ENCODE measurements around the gene MED4. TPM values are rescaled to one million over a fixed set of nuclear protein-coding genes. Genes with fewer than 3 reads are reported as not detected.
A peak's percentile ranks its signal among the peaks of the same experiment; 100 is the strongest.

Gene MED4
- total and polyA plus RNA-seq, 8 donors = 41.1 to 84.0 (median 76.5) TPM

DNA sequence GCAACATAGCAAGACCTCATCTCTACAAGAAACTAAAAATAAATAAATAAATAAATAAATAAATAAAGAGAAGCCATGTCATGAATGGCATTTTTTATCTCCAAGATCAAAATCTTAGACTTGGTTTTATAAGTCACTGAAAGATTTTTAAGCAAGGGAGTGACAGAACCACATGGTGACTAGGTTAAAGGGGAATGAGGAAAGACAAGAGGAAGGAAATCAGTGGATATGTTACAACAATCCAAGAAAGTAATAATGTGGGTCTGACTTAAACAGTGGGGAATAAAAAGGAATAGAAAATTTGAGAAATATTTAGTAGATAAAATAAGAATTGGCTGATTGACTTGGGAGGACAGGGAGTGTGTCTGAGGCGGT lies 18.8 kb upstream of the MED4 start:
- no peak for DNase-seq
- no peak overlapping the region for H3K27ac ChIP-seq
- H3K27me3 ChIP-seq = no peaks in the 10 kb centered on the region
- intact Hi-C loops (cut with DNase I) = no loop called here
- no peak overlapping the region for H3K4me3 ChIP-seq
- H3K36me3 ChIP-seq = no peaks in the 10 kb centered on the region
- TF ChIP-seq, protein P1, sequence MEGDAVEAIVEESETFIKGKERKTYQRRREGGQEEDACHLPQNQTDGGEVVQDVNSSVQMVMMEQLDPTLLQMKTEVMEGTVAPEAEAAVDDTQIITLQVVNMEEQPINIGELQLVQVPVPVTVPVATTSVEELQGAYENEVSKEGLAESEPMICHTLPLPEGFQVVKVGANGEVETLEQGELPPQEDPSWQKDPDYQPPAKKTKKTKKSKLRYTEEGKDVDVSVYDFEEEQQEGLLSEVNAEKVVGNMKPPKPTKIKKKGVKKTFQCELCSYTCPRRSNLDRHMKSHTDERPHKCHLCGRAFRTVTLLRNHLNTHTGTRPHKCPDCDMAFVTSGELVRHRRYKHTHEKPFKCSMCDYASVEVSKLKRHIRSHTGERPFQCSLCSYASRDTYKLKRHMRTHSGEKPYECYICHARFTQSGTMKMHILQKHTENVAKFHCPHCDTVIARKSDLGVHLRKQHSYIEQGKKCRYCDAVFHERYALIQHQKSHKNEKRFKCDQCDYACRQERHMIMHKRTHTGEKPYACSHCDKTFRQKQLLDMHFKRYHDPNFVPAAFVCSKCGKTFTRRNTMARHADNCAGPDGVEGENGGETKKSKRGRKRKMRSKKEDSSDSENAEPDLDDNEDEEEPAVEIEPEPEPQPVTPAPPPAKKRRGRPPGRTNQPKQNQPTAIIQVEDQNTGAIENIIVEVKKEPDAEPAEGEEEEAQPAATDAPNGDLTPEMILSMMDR (IDR thresholded peaks at IDR 0.05) = no peak
- H3K4me1 ChIP-seq = peaks cover 0 to 16% of the 10 kb centered on the region in 2 donors
- no peak for ATAC-seq
- H3K9me3 ChIP-seq = no peaks in the 10 kb centered on the region

DNA sequence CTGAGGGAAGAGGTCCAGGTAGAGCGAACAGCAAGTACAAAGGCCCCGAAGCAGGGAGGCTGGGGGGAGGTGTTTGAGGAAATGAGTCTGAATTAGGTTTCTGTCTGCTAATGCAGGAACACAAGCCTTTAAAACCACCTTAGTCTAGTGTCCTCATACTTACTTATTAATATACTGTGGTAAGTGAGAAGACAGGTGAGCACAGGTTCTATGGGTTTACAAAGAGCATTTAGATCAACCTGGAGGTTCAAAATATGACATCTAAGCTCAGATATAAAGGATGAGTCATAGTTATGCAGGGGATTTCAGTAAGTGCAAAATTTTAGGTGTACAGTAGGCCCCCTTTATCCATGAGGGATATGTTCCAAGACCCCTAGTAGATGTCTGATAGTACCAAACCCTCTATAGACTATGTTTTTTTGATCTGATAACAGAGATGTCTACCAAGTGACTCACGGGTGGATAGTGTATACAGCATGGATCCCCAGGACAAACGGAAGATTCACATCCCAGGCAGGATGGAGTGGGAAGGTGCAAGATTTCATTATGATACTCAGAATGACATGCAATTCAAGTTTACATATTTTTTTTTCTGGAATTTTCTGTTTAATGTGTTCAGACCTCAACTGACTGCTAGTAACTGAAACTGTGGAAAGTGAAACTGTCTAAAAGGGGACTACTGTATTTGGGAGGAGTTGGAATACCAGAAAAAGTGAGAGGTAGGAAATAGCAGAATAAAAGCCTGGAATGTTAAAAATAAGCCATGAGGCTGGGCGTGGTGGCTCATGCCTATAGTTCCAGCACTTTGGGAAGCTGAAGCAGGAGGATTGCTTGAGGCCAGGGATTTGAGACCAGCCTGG lies 18.2 kb upstream of the MED4 start:
- peaks cover 0 to 16% of the 10 kb centered on the region in 2 donors for H3K4me1 ChIP-seq
- H3K9me3 ChIP-seq = no peaks in the 10 kb centered on the region
- ATAC-seq (no peak), DNase-seq (no peak)
- TF ChIP-seq, protein P1 (IDR thresholded peaks at IDR 0.05) = no peak
- no peak overlapping the region for H3K4me3 ChIP-seq
- H3K27ac ChIP-seq = no peak overlapping the region
- no peaks in the 10 kb centered on the region for H3K36me3 ChIP-seq
- H3K27me3 ChIP-seq = no peaks in the 10 kb centered on the region
- intact Hi-C loops (cut with DNase I) = no loop called here

DNA sequence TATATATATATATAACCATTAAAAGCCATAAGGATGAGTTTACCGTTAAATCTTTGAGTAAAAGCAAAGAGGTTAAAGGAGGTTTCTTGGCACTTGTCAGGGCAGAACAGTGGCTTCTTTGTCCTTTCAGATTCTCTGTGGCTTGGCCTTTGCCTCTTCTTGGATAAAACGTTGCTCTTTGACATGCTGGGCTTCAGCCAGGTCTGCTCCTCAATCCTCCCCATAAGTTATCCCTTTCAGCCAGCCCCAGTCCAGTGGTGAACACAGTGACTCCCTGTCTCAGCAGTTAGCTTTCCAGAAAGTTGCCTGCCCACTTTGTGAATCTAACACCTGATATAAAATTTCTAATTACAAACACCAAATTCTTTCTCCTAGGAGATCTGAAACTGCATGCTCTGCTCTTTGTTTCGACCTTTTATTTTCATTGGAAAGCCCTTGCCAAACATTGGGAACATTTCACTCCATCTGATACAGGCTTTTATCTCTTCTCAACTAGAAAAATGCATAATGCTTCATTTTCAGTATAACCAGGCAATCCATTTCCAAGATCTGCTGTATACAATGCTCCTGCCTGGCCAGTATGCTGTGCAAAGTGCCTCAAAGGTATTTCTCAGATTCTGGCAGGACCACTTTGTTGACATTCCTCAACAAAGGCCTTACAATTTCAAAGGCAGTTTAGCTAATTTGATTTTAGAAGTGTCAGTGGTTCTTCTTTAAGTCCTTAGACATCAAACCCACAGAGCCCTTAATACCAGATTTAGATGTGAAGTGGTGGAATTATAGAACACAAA lies 16.2 kb upstream of the MED4 start:
- intact Hi-C loops (cut with DNase I) = no loop called here
- TF ChIP-seq, protein P1 (IDR thresholded peaks at IDR 0.05) = no peak
- peaks cover 0 to 16% of the 10 kb centered on the region in 2 donors for H3K4me1 ChIP-seq
- H3K27ac ChIP-seq = peak overlapping the region in 1 of 2 donors; percentile 53
- ATAC-seq = no peak
- no peak overlapping the region for H3K4me3 ChIP-seq
- no peaks in the 10 kb centered on the region for H3K36me3 ChIP-seq
- H3K9me3 ChIP-seq = no peaks in the 10 kb centered on the region
- DNase-seq = no peak
- no peaks in the 10 kb centered on the region for H3K27me3 ChIP-seq

DNA sequence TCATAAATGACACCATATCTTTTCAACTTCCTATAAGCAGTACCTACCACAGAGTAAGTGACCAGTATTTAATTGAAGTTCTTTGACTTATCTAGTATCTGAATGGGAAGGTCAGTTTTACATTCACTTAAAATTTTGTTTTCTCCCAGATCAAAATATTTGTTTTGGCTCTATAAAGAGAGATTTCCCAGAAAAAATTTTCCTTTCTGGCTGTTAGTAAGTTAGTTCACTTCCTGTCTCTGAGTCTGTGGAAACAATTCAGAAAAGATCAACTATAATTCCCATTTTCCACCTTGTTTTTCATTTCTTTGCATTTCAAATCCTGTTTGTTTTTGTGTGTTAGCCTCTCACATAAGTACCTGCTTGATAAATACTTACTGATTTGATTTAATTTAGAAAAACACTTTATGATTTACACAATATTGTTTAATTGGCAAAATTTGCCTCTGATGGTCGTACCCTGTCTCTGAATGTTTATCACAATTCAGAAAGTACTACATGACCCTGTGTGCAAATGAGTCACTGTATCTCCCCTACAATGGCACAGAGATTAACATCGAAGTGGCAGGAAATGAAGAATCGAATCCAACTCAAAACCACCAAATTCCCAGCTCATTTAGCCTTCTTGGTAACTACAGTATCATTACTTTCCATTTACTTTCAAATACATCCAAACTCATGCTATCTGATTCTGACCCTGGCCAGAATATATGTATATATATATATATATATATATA lies 15.4 kb upstream of the MED4 start:
- DNase-seq (no peak), ATAC-seq (no peak)
- Histone ChIP-seq H3K4me1 (peaks cover 0 to 16% of the 10 kb centered on the region in 2 donors), H3K9me3 (no peaks in the 10 kb centered on the region), H3K27me3 (no peaks in the 10 kb centered on the region), H3K27ac (peak overlapping the region in 1 of 2 donors; percentile 53), H3K4me3 (no peak overlapping the region), H3K36me3 (no peaks in the 10 kb centered on the region)
- TF ChIP-seq, protein P1 (IDR thresholded peaks at IDR 0.05) = no peak
- intact Hi-C loops (cut with DNase I) = no loop called here
